Stimulated activated CD4-positive, alpha-beta T cell treated with anti-CD3 and anti-CD28 coated beads, Interleukin-12 subunit alpha, Interleukin-12 subunit beta, amount 100 ng/mL, for 48 hours (primary cell): ENCODE results near the gene FBXL22.
"Not testable (repeated sequence)": the region's sequence is repeated elsewhere in the genome, so short reads cannot be mapped to it uniquely, and the experiment has no call there.

Source experiments
- DNase-seq, 3 donors: peaks; one replicate each; pipeline ENCODE4 v3.0.0-alpha.2; 2020; ENCODE audit warnings: low read depth in 2 of 3, low spot score in 1 of 3

Gene FBXL22

GRCh38 chr15:63611177-63611576 is 14.0 kb downstream of the FBXL22 start:
- no peak for DNase-seq

- no peak for DNase-seq
Measured at GRCh38 chr15:63612300-63612699, 15.1 kb downstream of the FBXL22 start.

- no peak for DNase-seq
Measured at GRCh38 chr15:63615935-63616334, 18.7 kb downstream of the FBXL22 start.

GRCh38 chr15:63617147-63617546 is 20.0 kb downstream of the FBXL22 start:
- DNase-seq = not testable (repeated sequence)

GRCh38 chr15:63617627-63618026 is 20.4 kb downstream of the FBXL22 start:
- DNase-seq = not testable (repeated sequence)

- DNase-seq = not testable (repeated sequence)
Measured at GRCh38 chr15:63620760-63621159, 23.6 kb downstream of the FBXL22 start.

GRCh38 chr15:63623232-63623969 is 26.2 kb downstream of the FBXL22 start:
- no peak for DNase-seq

GRCh38 chr15:63626955-63627354 is 29.8 kb downstream of the FBXL22 start:
- DNase-seq = no peak

- DNase-seq = no peak
Measured at GRCh38 chr15:63628123-63628822, 31.1 kb downstream of the FBXL22 start.

GRCh38 chr15:63630036-63630751 is 33.0 kb downstream of the FBXL22 start:
- DNase-seq = no peak

GRCh38 chr15:63633312-63633711 is 36.1 kb downstream of the FBXL22 start:
- DNase-seq = no peak

GRCh38 chr15:63634154-63634553 is 37.0 kb downstream of the FBXL22 start:
- DNase-seq = no peak

- DNase-seq = no peak
Measured at GRCh38 chr15:63636518-63637061, 39.4 kb downstream of the FBXL22 start.

- no peak for DNase-seq
Measured at GRCh38 chr15:63638839-63639238, 41.7 kb downstream of the FBXL22 start.

- no peak for DNase-seq
Measured at GRCh38 chr15:63640146-63640545, 43.0 kb downstream of the FBXL22 start.
